AG04450 (cell line): ENCODE results near the gene TNIK. TPM values are rescaled to one million over a fixed set of nuclear protein-coding genes. Genes with fewer than 3 reads are reported as not detected.

Source experiments
- CTCF ChIA-PET: fragments of 300-600, 350-600 bp; formaldehyde crosslinking; extraction: SDS; loops from one replicate; lab custom pipeline; 2022; ENCODE audit warnings: antibody characterized with exemption, inconsistent platforms; lab: Charles Lee
- POLR2A ChIA-PET: fragments of 350-600 bp; formaldehyde crosslinking; extraction: SDS; loops from one replicate; lab custom pipeline; 2021; ENCODE audit warnings: antibody characterized with exemption, inconsistent platforms; lab: Yijun Ruan, JAX
- DNase-seq: peaks from one replicate; pipeline ENCODE4 v3.0.0-alpha.2; 2011; ENCODE audit warnings: low read depth, low spot score
- H3K27ac ChIP-seq: one replicate; pipeline ENCODE4 v1.5.1; 2012; ENCODE audit warnings: low read depth, low read length, control low read depth
- H3K27me3 ChIP-seq: one replicate; pipeline ENCODE4 v1.6.0; 2012; ENCODE audit warnings: low read length; ENCODE audit not compliant: control insufficient read depth, insufficient read depth
- H3K4me3 ChIP-seq: 2 replicates; pipeline ENCODE4 v1.5.1; 2011; ENCODE audit warnings: mild to moderate bottlenecking, low read depth, low read length, control low read depth
- H3K9me3 ChIP-seq: 2 replicates; pipeline ENCODE4 v1.5.1; 2012; ENCODE audit warnings: low read length; ENCODE audit not compliant: control insufficient read depth, insufficient read depth
- polyA plus RNA-seq: library from polyadenylated mRNA; depleted of rRNA; stranded (reverse); fragments of >200 nt; gene quantifications from 2 replicates; pipeline ENCODE4 v1.2.3, GENCODE V29; 2011
- TF ChIP-seq, protein P1 (sequence below): IDR thresholded peaks from 2 replicates; pipeline ENCODE4 v1.5.1; 2011; ENCODE audit warnings: low read depth, low read length, control low read depth, inconsistent platforms

Gene TNIK
- polyA plus RNA-seq, 1 experiment = 9.0 TPM

DNA sequence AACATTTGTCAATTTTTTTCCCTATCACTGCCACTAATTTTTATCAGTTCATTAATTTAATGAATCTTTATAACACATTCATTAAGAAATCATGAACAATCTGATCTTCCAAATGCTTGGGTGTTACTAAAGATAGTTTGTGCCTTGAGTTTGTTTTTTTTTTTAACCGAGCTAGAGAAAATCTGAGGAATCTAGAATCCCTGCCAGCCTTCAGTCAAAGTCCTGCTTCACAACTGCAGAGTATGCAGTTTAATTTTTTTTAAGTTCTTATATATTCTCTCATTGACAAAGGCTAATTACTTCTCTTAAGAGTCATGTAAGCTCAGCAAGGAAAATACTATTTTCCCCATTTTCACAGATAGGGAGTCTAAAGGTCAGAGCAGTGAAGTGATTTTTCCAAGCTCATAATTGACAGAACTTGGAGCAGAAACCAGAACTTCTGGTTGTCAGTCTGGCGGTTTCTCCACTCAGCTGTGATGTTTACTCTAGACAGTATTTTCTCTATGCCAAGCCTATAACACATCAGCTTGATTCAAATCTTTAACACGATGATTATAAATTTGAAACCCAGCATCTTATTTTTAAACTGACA lies 55.7 kb downstream of the TNIK start:
- TF ChIP-seq, protein P1, sequence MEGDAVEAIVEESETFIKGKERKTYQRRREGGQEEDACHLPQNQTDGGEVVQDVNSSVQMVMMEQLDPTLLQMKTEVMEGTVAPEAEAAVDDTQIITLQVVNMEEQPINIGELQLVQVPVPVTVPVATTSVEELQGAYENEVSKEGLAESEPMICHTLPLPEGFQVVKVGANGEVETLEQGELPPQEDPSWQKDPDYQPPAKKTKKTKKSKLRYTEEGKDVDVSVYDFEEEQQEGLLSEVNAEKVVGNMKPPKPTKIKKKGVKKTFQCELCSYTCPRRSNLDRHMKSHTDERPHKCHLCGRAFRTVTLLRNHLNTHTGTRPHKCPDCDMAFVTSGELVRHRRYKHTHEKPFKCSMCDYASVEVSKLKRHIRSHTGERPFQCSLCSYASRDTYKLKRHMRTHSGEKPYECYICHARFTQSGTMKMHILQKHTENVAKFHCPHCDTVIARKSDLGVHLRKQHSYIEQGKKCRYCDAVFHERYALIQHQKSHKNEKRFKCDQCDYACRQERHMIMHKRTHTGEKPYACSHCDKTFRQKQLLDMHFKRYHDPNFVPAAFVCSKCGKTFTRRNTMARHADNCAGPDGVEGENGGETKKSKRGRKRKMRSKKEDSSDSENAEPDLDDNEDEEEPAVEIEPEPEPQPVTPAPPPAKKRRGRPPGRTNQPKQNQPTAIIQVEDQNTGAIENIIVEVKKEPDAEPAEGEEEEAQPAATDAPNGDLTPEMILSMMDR = no peak
- peaks cover 4% of the 10 kb centered on the region; the same call in 1 of the 2 replicates for H3K9me3 ChIP-seq
- no peak for DNase-seq
- POLR2A ChIA-PET = interaction anchor here (0.6 kb wide), 1 partner anchor 116 kb away, joined by 3 read pairs; no protein-coding TSS in a partner anchor
- H3K27me3 ChIP-seq = no peaks in the 10 kb centered on the region
- CTCF ChIA-PET = interaction anchor here (0.5 to 0.6 kb wide), 3 partner anchors 24 to 163 kb away, joined by 3 to 7 read pairs (median 6); no protein-coding TSS in a partner anchor
- H3K27ac ChIP-seq = no peak overlapping the region
- no peak overlapping the region for H3K4me3 ChIP-seq

DNA sequence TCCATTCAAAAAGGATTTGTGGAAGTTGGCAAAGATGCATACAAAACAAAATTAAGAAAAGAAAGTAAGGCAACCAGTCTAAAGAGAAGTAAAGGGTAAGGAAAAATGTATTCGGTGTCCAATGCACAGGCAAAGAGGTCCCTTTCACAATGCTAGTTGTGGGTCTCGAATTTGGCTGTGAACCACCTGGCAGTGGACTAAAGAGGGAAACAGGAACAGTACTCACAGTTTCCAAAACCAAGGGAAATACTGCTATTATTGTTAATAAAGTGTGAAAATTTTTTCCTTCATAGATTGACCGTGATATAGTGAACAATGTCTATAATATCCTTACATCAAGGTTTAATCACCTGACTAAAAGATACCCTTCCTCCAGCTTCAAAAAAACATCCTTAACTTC lies 57.9 kb downstream of the TNIK start:
- TF ChIP-seq, protein P1 = no peak
- POLR2A ChIA-PET = no interaction called here
- no peak overlapping the region for H3K27ac ChIP-seq
- no peak for DNase-seq
- peaks cover 4% of the 10 kb centered on the region; the same call in 1 of the 2 replicates for H3K9me3 ChIP-seq
- H3K27me3 ChIP-seq = no peaks in the 10 kb centered on the region
- no peak overlapping the region for H3K4me3 ChIP-seq
- CTCF ChIA-PET = no interaction called here

DNA sequence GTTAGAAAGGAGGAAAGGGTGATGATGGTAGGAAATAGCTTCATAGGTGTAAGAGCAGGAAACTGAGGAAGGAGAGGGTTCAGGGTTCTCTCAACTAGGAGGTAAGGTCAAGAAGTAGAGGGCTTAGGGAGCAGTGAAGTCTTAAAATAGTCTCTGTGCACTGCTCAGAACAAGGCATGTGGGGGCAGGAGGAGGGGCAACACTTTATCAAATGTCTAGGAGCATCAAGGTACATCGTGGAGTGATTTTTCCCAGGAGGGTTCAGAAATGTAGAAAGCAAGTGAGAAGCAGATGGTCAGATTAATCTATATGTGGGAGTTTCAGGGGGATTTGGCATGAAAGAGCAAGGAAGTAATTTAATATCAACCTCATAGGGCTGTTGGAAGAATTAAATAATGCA lies 58.8 kb downstream of the TNIK start:
- H3K27ac ChIP-seq = no peak overlapping the region
- H3K27me3 ChIP-seq = no peaks in the 10 kb centered on the region
- H3K4me3 ChIP-seq = no peak overlapping the region
- TF ChIP-seq, protein P1 = no peak
- CTCF ChIA-PET = interaction anchor here (0.5 kb wide), 1 partner anchor 46 kb away, joined by 3 read pairs; no protein-coding TSS in a partner anchor
- DNase-seq = no peak
- H3K9me3 ChIP-seq = peaks cover 4% of the 10 kb centered on the region; the same call in 1 of the 2 replicates
- POLR2A ChIA-PET = no interaction called here

DNA sequence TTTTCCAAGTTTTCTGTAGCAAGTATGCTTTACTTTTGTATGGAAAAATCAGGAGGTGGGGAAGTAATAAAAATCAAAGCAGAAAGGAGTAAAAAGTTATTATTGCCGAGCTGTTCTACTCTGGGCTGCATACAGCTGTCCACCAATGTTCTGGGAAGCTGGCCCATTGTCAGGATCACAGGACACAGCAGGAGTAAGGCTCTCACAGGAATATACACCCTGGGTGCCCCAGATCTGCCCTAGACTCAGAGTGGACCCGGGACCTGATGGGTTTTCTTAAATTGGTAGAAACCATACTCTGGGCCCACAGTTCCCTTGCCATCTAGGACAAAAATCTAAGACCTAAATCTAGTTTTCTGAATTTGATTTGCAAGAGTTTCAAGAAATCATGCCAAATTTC lies 60.4 kb downstream of the TNIK start:
- Histone ChIP-seq H3K9me3 (peaks cover 4% of the 10 kb centered on the region; the same call in 1 of the 2 replicates), H3K27ac (no peak overlapping the region), H3K4me3 (no peak overlapping the region), H3K27me3 (no peaks in the 10 kb centered on the region)
- ChIA-PET CTCF (no interaction called here), POLR2A (no interaction called here)
- DNase-seq = no peak
- TF ChIP-seq, protein P1 = no peak

DNA sequence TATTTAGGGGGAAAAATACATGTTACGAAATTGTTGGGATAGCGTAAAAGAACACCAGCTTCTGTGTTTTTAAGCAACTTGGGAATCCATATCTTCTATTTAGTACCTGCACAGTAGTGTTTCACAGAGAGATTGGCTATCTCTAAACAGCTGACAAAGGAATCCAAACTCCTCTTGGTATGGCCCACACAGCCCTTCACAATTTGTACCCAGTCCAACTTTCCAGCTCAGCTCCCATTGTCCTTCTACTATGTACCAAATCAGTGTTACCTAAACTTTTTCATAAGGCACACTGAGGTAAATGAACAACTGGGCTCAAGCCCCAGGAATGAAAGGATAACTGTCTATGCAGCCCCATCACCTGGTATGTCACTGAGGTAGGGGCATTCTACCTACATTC lies 61.9 kb downstream of the TNIK start:
- CTCF ChIA-PET = no interaction called here
- POLR2A ChIA-PET = no interaction called here
- no peak overlapping the region for H3K27ac ChIP-seq
- no peak overlapping the region for H3K4me3 ChIP-seq
- no peaks in the 10 kb centered on the region for H3K27me3 ChIP-seq
- TF ChIP-seq, protein P1 = no peak
- H3K9me3 ChIP-seq = peaks cover 4% of the 10 kb centered on the region; the same call in 1 of the 2 replicates
- DNase-seq = no peak
